IPS-18a (cell line): ENCODE data around the gene EDA2R.

ENCODE experiments used
- H3K27ac ChIP-seq: one replicate; pipeline ENCODE4 v1.5.1; 2013; ENCODE audit warnings: low read length
- H3K27me3 ChIP-seq: one replicate; pipeline ENCODE4 v1.6.1; 2013; ENCODE audit warnings: mild to moderate bottlenecking, low read length; ENCODE audit not compliant: control insufficient read depth, insufficient read depth
- H3K36me3 ChIP-seq: one replicate; pipeline ENCODE4 v1.6.1; 2013; ENCODE audit warnings: low read depth, low read length; ENCODE audit not compliant: control insufficient read depth
- H3K4me1 ChIP-seq: one replicate; pipeline ENCODE4 v1.6.1; 2013; ENCODE audit warnings: low read depth, low read length; ENCODE audit not compliant: control insufficient read depth
- H3K4me3 ChIP-seq: one replicate; pipeline ENCODE4 v1.5.1; 2013; ENCODE audit warnings: low read length
- H3K9ac ChIP-seq: one replicate; pipeline ENCODE4 v1.6.1; 2013; ENCODE audit warnings: mild to moderate bottlenecking, low read length, moderate library complexity
- H3K9me3 ChIP-seq: one replicate; pipeline ENCODE4 v1.6.1; 2013; ENCODE audit warnings: low read depth, low read length; ENCODE audit not compliant: control insufficient read depth

The EDA2R gene

GRCh38 chrX:66638591-66639500 is at the start of gene EDA2R:
Gene EDA2R (minus strand): TSS chrX:66639078. CDS start chrX:66616020, 23,058 bp downstream.
- H3K27me3 ChIP-seq, result no peaks in the 10 kb centered on the region
- no peaks in the 10 kb centered on the region for H3K36me3 ChIP-seq
- H3K4me1 ChIP-seq, result no peaks in the 10 kb centered on the region
- no peak within 1 kb of the TSS for H3K27ac ChIP-seq
- peak within 1 kb of the TSS; percentile 58 for H3K4me3 ChIP-seq
- H3K9me3 ChIP-seq, result peaks cover 17% of the 10 kb centered on the region
- peak within 1 kb of the TSS; percentile 3 for H3K9ac ChIP-seq

- Histone ChIP-seq H3K4me3 (no peak overlapping the region), H3K9me3 (peaks cover 26% of the 10 kb centered on the region), H3K27ac (no peak overlapping the region), H3K9ac (no peak overlapping the region), H3K4me1 (no peaks in the 10 kb centered on the region), H3K36me3 (no peaks in the 10 kb centered on the region), H3K27me3 (no peaks in the 10 kb centered on the region)
Observed at GRCh38 chrX:66684196-66684595, 45.3 kb upstream of the EDA2R start.

- Histone ChIP-seq H3K9ac (no peak overlapping the region), H3K36me3 (no peaks in the 10 kb centered on the region), H3K27ac (no peak overlapping the region), H3K27me3 (no peaks in the 10 kb centered on the region), H3K4me3 (no peak overlapping the region), H3K9me3 (peaks cover 34% of the 10 kb centered on the region), H3K4me1 (no peaks in the 10 kb centered on the region)
Observed at GRCh38 chrX:66680451-66680850, 41.6 kb upstream of the EDA2R start.

GRCh38 chrX:66677430-66677829 is 38.6 kb upstream of the EDA2R start:
- Histone ChIP-seq H3K9me3 (peaks cover 30% of the 10 kb centered on the region), H3K36me3 (no peaks in the 10 kb centered on the region), H3K27ac (no peak overlapping the region), H3K9ac (no peak overlapping the region), H3K27me3 (no peaks in the 10 kb centered on the region), H3K4me3 (no peak overlapping the region), H3K4me1 (no peaks in the 10 kb centered on the region)

- H3K36me3 ChIP-seq, result no peaks in the 10 kb centered on the region
- H3K27ac ChIP-seq, result no peak overlapping the region
- no peak overlapping the region for H3K9ac ChIP-seq
- H3K4me3 ChIP-seq, result no peak overlapping the region
- no peaks in the 10 kb centered on the region for H3K4me1 ChIP-seq
- H3K9me3 ChIP-seq, result peaks cover 26% of the 10 kb centered on the region
- no peaks in the 10 kb centered on the region for H3K27me3 ChIP-seq
Observed at GRCh38 chrX:66676990-66677389, 38.1 kb upstream of the EDA2R start.

- no peak overlapping the region for H3K9ac ChIP-seq
- no peaks in the 10 kb centered on the region for H3K36me3 ChIP-seq
- H3K4me1 ChIP-seq, result no peaks in the 10 kb centered on the region
- no peaks in the 10 kb centered on the region for H3K27me3 ChIP-seq
- peaks cover 26% of the 10 kb centered on the region for H3K9me3 ChIP-seq
- H3K4me3 ChIP-seq, result no peak overlapping the region
- no peak overlapping the region for H3K27ac ChIP-seq
Observed at GRCh38 chrX:66676413-66676812, 37.5 kb upstream of the EDA2R start.

GRCh38 chrX:66675541-66675940 is 36.7 kb upstream of the EDA2R start:
- Histone ChIP-seq H3K27ac (no peak overlapping the region), H3K4me1 (no peaks in the 10 kb centered on the region), H3K9ac (no peak overlapping the region), H3K9me3 (peaks cover 32% of the 10 kb centered on the region), H3K27me3 (no peaks in the 10 kb centered on the region), H3K36me3 (no peaks in the 10 kb centered on the region), H3K4me3 (no peak overlapping the region)

- Histone ChIP-seq H3K4me1 (no peaks in the 10 kb centered on the region), H3K9ac (no peak overlapping the region), H3K27ac (no peak overlapping the region), H3K36me3 (no peaks in the 10 kb centered on the region), H3K4me3 (no peak overlapping the region), H3K27me3 (no peaks in the 10 kb centered on the region), H3K9me3 (peaks cover 39% of the 10 kb centered on the region)
Observed at GRCh38 chrX:66674506-66674905, 35.6 kb upstream of the EDA2R start.

- Histone ChIP-seq H3K4me3 (no peak overlapping the region), H3K36me3 (no peaks in the 10 kb centered on the region), H3K27ac (no peak overlapping the region), H3K4me1 (no peaks in the 10 kb centered on the region), H3K9me3 (peaks cover 37% of the 10 kb centered on the region), H3K27me3 (no peaks in the 10 kb centered on the region), H3K9ac (no peak overlapping the region)
Observed at GRCh38 chrX:66672106-66672505, 33.2 kb upstream of the EDA2R start.

GRCh38 chrX:66654411-66654810 is 15.5 kb upstream of the EDA2R start:
- no peak overlapping the region for H3K4me3 ChIP-seq
- no peaks in the 10 kb centered on the region for H3K27me3 ChIP-seq
- H3K9me3 ChIP-seq, result peaks cover 52% of the 10 kb centered on the region
- no peaks in the 10 kb centered on the region for H3K4me1 ChIP-seq
- no peaks in the 10 kb centered on the region for H3K36me3 ChIP-seq
- no peak overlapping the region for H3K27ac ChIP-seq
- H3K9ac ChIP-seq, result no peak overlapping the region

GRCh38 chrX:66635360-66635759 is 3.5 kb downstream of the EDA2R start:
- no peaks in the 10 kb centered on the region for H3K36me3 ChIP-seq
- H3K27me3 ChIP-seq, result no peaks in the 10 kb centered on the region
- H3K27ac ChIP-seq, result no peak overlapping the region
- no peaks in the 10 kb centered on the region for H3K4me1 ChIP-seq
- peaks cover 9% of the 10 kb centered on the region for H3K9me3 ChIP-seq
- H3K4me3 ChIP-seq, result no peak overlapping the region
- H3K9ac ChIP-seq, result no peak overlapping the region

GRCh38 chrX:66634272-66634671 is 4.6 kb downstream of the EDA2R start:
- Histone ChIP-seq H3K27me3 (no peaks in the 10 kb centered on the region), H3K4me1 (no peaks in the 10 kb centered on the region), H3K36me3 (no peaks in the 10 kb centered on the region), H3K9ac (no peak overlapping the region), H3K9me3 (peaks cover 9% of the 10 kb centered on the region), H3K4me3 (no peak overlapping the region), H3K27ac (no peak overlapping the region)
